DMS79 (cell line): ENCODE results near the gene CPPED1.
"Not testable (repeated sequence)": the region's sequence is repeated elsewhere in the genome, so short reads cannot be mapped to it uniquely, and the experiment has no call there.

Experiments
- DNase-seq: peaks from one replicate; lab custom pipeline; 2025; lab: John Stamatoyannopoulos, UW

The CPPED1 gene

GRCh38 chr16:12767897-12768296, 35.8 kb downstream of the CPPED1 start:
- DNase-seq: no peak

- DNase-seq: no peak
Observed at GRCh38 chr16:12766853-12767252, 36.8 kb downstream of the CPPED1 start.

GRCh38 chr16:12766208-12766607, 37.5 kb downstream of the CPPED1 start:
- not testable (repeated sequence) for DNase-seq

GRCh38 chr16:12764813-12765488, 38.7 kb downstream of the CPPED1 start:
- DNase-seq: no peak

GRCh38 chr16:12763517-12763916, 40.2 kb downstream of the CPPED1 start:
- no peak for DNase-seq

- no peak for DNase-seq
Observed at GRCh38 chr16:12760819-12761611, 42.7 kb downstream of the CPPED1 start.

- DNase-seq: no peak
Observed at GRCh38 chr16:12758670-12759558, 44.8 kb downstream of the CPPED1 start.

- no peak for DNase-seq
Observed at GRCh38 chr16:12758031-12758669, 45.5 kb downstream of the CPPED1 start.

- DNase-seq: no peak
Observed at GRCh38 chr16:12757546-12757945, 46.1 kb downstream of the CPPED1 start.

- DNase-seq: no peak
Observed at GRCh38 chr16:12754824-12755543, 48.7 kb downstream of the CPPED1 start.

GRCh38 chr16:12753203-12754023, 50.3 kb downstream of the CPPED1 start:
- DNase-seq: no peak

- DNase-seq: no peak
Observed at GRCh38 chr16:12752159-12752558, 51.5 kb downstream of the CPPED1 start.

GRCh38 chr16:12750554-12750918, 53.2 kb downstream of the CPPED1 start:
- no peak for DNase-seq

GRCh38 chr16:12749076-12749475, 54.6 kb downstream of the CPPED1 start:
- DNase-seq: no peak

GRCh38 chr16:12747827-12748226, 55.9 kb downstream of the CPPED1 start:
- no peak for DNase-seq

GRCh38 chr16:12747261-12747660, 56.4 kb downstream of the CPPED1 start:
- no peak for DNase-seq

GRCh38 chr16:12744860-12745259, 58.8 kb downstream of the CPPED1 start:
- no peak for DNase-seq

- no peak for DNase-seq
Observed at GRCh38 chr16:12742741-12743140, 60.9 kb downstream of the CPPED1 start.

GRCh38 chr16:12740986-12741610, 62.6 kb downstream of the CPPED1 start:
- peak; percentile 52 for DNase-seq

GRCh38 chr16:12739738-12740137, 63.9 kb downstream of the CPPED1 start:
- DNase-seq: no peak
